Fibroblast of the aortic adventitia (primary cell): ENCODE measurements around the gene TNFRSF12A. TPM values are rescaled to one million over a fixed set of nuclear protein-coding genes. Genes with fewer than 3 reads are reported as not detected.

Experiments used
- DNase-seq: peaks from one replicate; pipeline ENCODE4 v3.0.0-alpha.2; 2010; ENCODE audit warnings: low read depth
- H3K4me3 ChIP-seq: 2 replicates; pipeline ENCODE4 v1.5.1; 2011; ENCODE audit warnings: low read depth, mild to moderate bottlenecking, control low read depth, low read length, moderate library complexity
- total RNA-seq: library from RNA; depleted of rRNA; stranded (reverse); fragments of >200 nt; gene quantifications from 2 replicates; pipeline ENCODE4 v1.2.3, GENCODE V29; 2012; ENCODE audit warnings: low replicate concordance
- TF ChIP-seq, protein P1 (sequence below): IDR thresholded peaks from 2 replicates; pipeline ENCODE4 v1.5.1; 2011; ENCODE audit warnings: mild to moderate bottlenecking, low read length, control low read depth, inconsistent platforms; ENCODE audit not compliant: insufficient read depth

TNFRSF12A gene
- total RNA-seq, 1 donor: 124 TPM

DNA sequence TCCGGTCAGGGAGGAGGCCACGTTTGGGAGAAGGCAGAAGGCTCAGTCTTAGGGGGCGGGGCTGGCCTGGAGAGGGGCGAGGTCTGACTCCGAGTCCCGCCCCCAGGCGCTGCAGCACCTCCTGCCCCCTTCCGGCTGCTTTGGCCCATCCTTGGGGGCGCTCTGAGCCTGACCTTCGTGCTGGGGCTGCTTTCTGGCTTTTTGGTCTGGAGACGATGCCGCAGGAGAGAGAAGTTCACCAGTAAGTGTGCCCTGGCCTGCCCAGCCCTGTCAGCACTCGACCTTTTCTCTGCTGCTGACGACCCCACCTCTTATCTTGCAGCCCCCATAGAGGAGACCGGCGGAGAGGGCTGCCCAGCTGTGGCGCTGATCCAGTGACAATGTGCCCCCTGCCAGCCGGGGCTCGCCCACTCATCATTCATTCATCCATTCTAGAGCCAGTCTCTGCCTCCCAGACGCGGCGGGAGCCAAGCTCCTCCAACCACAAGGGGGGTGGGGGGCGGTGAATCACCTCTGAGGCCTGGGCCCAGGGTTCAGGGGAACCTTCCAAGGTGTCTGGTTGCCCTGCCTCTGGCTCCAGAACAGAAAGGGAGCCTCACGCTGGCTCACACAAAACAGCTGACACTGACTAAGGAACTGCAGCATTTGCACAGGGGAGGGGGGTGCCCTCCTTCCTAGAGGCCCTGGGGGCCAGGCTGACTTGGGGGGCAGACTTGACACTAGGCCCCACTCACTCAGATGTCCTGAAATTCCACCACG is 1.5 kb downstream of the TNFRSF12A start:
- DNase-seq: peak; percentile 92
- TF ChIP-seq, protein P1, sequence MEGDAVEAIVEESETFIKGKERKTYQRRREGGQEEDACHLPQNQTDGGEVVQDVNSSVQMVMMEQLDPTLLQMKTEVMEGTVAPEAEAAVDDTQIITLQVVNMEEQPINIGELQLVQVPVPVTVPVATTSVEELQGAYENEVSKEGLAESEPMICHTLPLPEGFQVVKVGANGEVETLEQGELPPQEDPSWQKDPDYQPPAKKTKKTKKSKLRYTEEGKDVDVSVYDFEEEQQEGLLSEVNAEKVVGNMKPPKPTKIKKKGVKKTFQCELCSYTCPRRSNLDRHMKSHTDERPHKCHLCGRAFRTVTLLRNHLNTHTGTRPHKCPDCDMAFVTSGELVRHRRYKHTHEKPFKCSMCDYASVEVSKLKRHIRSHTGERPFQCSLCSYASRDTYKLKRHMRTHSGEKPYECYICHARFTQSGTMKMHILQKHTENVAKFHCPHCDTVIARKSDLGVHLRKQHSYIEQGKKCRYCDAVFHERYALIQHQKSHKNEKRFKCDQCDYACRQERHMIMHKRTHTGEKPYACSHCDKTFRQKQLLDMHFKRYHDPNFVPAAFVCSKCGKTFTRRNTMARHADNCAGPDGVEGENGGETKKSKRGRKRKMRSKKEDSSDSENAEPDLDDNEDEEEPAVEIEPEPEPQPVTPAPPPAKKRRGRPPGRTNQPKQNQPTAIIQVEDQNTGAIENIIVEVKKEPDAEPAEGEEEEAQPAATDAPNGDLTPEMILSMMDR: peak; percentile 44
- H3K4me3 ChIP-seq: peak overlapping the region; percentile 92

DNA sequence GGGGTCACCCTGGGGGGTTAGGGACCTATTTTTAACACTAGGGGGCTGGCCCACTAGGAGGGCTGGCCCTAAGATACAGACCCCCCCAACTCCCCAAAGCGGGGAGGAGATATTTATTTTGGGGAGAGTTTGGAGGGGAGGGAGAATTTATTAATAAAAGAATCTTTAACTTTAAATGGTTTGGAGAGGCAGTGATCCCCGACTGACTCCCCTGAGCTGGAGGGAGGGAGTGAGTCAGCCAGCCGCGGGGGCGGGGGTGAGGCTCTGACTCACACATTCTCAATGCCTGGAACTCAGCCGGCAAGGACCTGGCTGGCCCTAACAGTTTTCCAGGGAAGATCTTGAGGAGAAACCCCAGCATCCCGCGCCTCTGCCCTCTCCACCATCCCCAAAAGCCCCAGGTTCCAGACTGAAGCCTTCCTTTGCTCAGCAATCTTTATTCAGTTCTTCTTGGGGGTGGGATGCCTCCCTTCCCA is 2.1 kb downstream of the TNFRSF12A start:
- TF ChIP-seq, protein P1: no peak
- H3K4me3 ChIP-seq: peak overlapping the region; percentile 92
- DNase-seq: peak; percentile 96

DNA sequence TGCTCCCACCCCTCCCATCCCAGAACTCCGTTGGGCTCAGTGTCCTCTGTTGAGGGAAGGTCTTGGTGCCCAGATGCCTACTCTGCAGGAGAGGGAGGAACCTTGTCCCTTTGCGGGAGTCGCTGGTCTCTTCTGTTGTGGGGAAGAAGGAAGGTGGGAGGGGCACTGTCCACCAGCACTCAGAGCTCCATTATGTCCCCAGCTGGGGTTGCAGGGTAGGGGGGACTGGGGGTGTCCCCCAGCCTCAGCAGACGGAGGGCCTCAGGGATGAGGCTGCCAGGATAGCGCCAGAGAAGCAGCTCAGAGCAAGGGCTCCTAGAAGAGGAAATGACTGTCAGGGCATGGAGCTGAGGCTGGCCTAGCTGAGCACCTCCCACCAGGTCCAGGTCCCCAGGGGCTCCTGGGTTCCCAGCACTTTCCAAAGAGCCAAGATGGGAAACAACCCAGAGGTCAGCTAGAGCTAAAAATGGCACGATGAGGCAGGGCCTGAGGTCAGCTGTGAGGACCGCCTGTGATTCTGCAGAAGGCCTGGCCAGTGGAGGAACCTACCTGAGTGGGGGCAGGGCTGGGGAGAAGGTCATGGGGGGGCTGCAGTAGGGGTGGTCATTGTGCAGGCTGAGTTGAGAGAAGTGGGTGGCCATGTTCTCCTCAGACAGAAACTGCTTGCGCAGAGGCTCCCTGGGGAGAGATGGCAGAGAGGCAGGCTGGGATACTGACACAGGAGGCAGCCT is 2.7 kb downstream of the TNFRSF12A start:
- TF ChIP-seq, protein P1: no peak
- peak overlapping the region; percentile 82 for H3K4me3 ChIP-seq
- peak; percentile 74 for DNase-seq

- H3K4me3 ChIP-seq: peak overlapping the region; percentile 82
- DNase-seq: peak; percentile 76
- TF ChIP-seq, protein P1: no peak
These were observed 3.2 kb downstream of the TNFRSF12A start for GRCh38 chr16:3023415-3023668.

DNA sequence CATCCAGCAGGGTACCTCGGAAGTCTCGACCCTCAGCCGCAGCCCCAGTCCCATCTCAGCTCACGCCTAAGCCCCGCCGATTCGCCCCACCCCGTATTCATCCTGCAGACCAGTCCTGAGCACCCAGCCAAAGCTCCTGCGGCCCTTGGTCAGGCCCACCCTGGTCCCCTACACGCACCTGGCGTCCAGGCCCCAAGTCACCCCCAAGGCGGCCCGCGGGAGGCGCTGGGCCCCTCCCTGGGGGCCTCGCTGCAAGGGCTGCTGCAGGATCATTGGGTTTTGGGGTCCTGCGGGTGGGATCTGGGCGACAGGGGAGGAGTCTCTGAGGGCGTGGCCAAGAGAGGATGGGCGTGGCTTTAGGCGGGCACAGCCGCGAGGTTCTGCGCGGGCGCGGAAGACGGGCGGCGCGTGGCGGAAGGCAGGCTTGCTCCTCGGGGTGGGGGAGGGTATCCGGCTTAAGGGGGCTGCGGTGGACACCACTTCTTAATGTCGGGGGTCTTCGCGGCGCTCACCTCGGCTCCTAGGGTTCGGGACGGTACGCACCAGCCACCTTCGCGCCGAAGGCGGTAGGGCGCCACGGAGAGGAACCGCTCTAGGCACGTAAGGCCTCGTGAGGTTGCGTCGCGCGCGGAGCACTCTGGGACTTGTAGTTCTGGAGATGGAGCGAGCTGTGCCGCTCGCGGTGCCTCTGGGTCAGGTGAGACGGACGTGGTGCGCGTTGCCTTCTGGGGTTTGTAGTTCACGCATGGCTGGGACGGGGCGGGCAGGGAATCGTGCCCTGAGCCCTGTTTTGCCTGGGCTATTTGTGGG is 3.7 kb downstream of the TNFRSF12A start, which contains the start of the genes HCFC1R1 and THOC6:
Gene HCFC1R1, minus strand, starts transcription at position 274 of the 810 bp plus-strand sequence. Its CDS starts 1 bp downstream, at position 273.
Gene THOC6, plus strand, starts transcription at position 367 of the 810 bp plus-strand sequence. Its CDS starts 292 bp downstream, at position 659.
- DNase-seq: peak; percentile 97
- H3K4me3 ChIP-seq: peak within 1 kb of the TSS; percentile 82
- TF ChIP-seq, protein P1: no peak
